ENCODE data around the gene TMC2. TPM values are rescaled to one million over a fixed set of nuclear protein-coding genes. Genes with fewer than 3 reads are reported as not detected.

TMC2 gene
- total and polyA plus RNA-seq, 2 of the 8 experiments (the other 6 are each of a cell fraction or from before 2014, with no cell fraction given) = not detected

DNA sequence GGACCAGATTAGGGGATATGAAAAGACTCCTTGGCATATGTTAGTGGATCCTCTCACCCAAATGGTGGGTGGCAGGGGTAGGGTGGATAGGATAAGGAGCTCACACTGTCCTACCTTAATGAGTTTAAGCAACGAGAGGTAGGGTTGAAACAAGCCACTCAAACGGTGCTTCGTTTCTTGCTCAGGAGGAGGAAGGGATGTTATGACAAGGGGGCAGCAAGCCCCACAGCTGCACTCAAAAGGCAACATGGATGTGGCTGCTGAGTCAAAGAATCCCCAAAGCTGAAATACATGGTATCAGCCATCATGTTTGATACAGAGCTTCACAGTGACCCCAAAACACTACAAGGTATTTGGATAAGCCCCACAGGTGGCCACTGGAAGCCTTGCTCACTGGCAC lies 136.1 kb downstream of the TMC2 start:
- ChIA-PET POLR2A (ENCODE audit: partially characterized antibody) (interaction anchor here (0.9 to 28.5 kb wide), 4 partner anchors 9 to 209 kb away, joined by 3 to 463 read pairs (median 11); partner anchors contain the start of genes IDH3B and NOP56), CTCF (ENCODE audit: partially characterized antibody) (interaction anchor here (0.8 to 2.2 kb wide), 19 partner anchors 10 to 499 kb away, joined by 3 to 12 read pairs (median 4); no protein-coding TSS in a partner anchor)
- WGBS, 2 experiments (ENCODE audit: extremely low coverage in 1 of 2, insufficient coverage in 1 of 2, insufficient read length in 1 of 2, insufficient replicate concordance in 2 of 2, low coverage in 1 of 2, low lambda C conversion rate in 2 of 2, missing lambda C conversion rate in 1 of 2) = 91% methylated on average over 3 of the region's 3 CpGs; no CpG with 5 or more reads in 1 of the 2 experiments
- Histone ChIP-seq H3K23ac (ENCODE audit: insufficient read length) (no peak overlapping the region), H3K79me2 (ENCODE audit: control insufficient read depth in 1 of 2, insufficient read depth in 2 of 2, low read length in 2 of 2) (no peaks in the 10 kb centered on the region), H4K5ac (ENCODE audit: insufficient read length, low read depth, low read length) (no peak overlapping the region), H3K79me1 (ENCODE audit: low read depth, low read length) (no peaks in the 10 kb centered on the region), H3K14ac (ENCODE audit: insufficient read length) (no peak overlapping the region), H3K9ac (replicated peaks in 1 of 4; ENCODE audit: extremely low read depth in 1 of 4, low read depth in 3 of 4, low read length in 3 of 4) (peak overlapping the region in 1 of 4 experiments; percentile 4; a peak in 1 of 7 replicates), H4K8ac (ENCODE audit: extremely low read depth, insufficient read depth, low read length) (no peak overlapping the region), H3K27me3 (replicated peaks in 1 of 4; ENCODE audit: control insufficient read depth in 3 of 4, extremely low read depth in 1 of 4, insufficient read depth in 3 of 4, low read length in 3 of 4) (no peaks in the 10 kb centered on the region; a peak in 3 of 7 replicates), H4K20me1 (replicated peaks in 1 of 2; ENCODE audit: control insufficient read depth in 1 of 2, insufficient read depth in 2 of 2, low read length in 2 of 2) (no peaks in the 10 kb centered on the region), H3K27ac (ENCODE audit: low read depth, low read length) (no peak overlapping the region), H3K23me2 (ENCODE audit: low read depth, low read length) (no peaks in the 10 kb centered on the region), H2BK15ac (ENCODE audit: low read length) (0 out of 2 replicates have a peak overlapping the region, but pooled peaks have one; percentile 61), H3K4me2 (ENCODE audit: insufficient read depth in 1 of 2, low read depth in 2 of 2, low read length in 2 of 2) (no peak overlapping the region), H3K4ac (replicated peaks; ENCODE audit: insufficient read length, low read depth, low read length) (no peak overlapping the region), H2BK5ac (ENCODE audit: low read depth, low read length) (no peak overlapping the region), H3K56ac (replicated peaks; ENCODE audit: insufficient read length, low read depth, low read length) (no peak overlapping the region), H3K18ac (ENCODE audit: extremely low read depth, low read length) (no peak overlapping the region), H3K9me3 (ENCODE audit: insufficient read depth in 2 of 2, low read depth in 1 of 2, low read length in 1 of 2) (no peaks in the 10 kb centered on the region), H4K91ac (replicated peaks; ENCODE audit: insufficient read length, low read length) (no peak overlapping the region), H3K4me3 (ENCODE audit: extremely low read depth in 1 of 4, insufficient read depth in 2 of 4, low read depth in 3 of 4, low read length in 4 of 4) (no peak overlapping the region), H2BK12ac (ENCODE audit: low read depth, low read length) (no peak overlapping the region), H3K36me3 (ENCODE audit: control insufficient read depth in 2 of 4, insufficient read depth in 4 of 4, low read length in 3 of 4) (no peaks in the 10 kb centered on the region), H2AFZ (ENCODE audit: low read length) (no peak overlapping the region; the same call in 1 of the 2 replicates), H2BK120ac (replicated peaks; ENCODE audit: low read depth, low read length) (no peak overlapping the region), H2BK20ac (ENCODE audit: low read length) (no peak overlapping the region), H2AK5ac (ENCODE audit: low read depth, low read length) (no peak overlapping the region), H3K4me1 (replicated peaks in 1 of 4; ENCODE audit: control insufficient read depth in 3 of 4, insufficient read depth in 4 of 4, low read length in 3 of 4) (0 out of 7 replicates have a peak, but pooled peaks cover 0 to 4% (median 0%) of the 10 kb centered on the region in 4 experiments)
- no peak for DNase-seq (ENCODE audit: low read depth in 1 of 2, low spot score in 2 of 2)
- no peak for FAIRE-seq
- TF ChIP-seq PHF8 (conservative IDR thresholded peaks at IDR 0.05; ENCODE audit: low read depth, low read length) (no peak), KDM1A (IDR thresholded peaks at IDR 0.05; ENCODE audit: borderline replicate concordance, low read length) (no peak), ASH2L (IDR thresholded peaks at IDR 0.05; ENCODE audit: low read length) (no peak), RNF2 (IDR thresholded peaks at IDR 0.05; ENCODE audit: borderline replicate concordance, low read depth, low read length, missing control alignments, poor library complexity, severe bottlenecking) (no peak), RXRA (IDR thresholded peaks at IDR 0.05; ENCODE audit: insufficient read depth, low read depth, low read length) (no peak), TBP (IDR thresholded peaks at IDR 0.05; ENCODE audit: low read depth, low read length) (no peak), CHD2 (IDR thresholded peaks at IDR 0.05; ENCODE audit: low read length) (no peak), EP300 (IDR thresholded peaks at IDR 0.05; ENCODE audit: borderline replicate concordance in 1 of 2, low read depth in 2 of 2, low read length in 2 of 2) (no peak), NANOG (IDR thresholded peaks at IDR 0.05; ENCODE audit: insufficient read depth, low read depth, low read length, poor library complexity, severe bottlenecking) (no peak), POU5F1 (IDR thresholded peaks at IDR 0.05; ENCODE audit: low read depth, low read length) (no peak), TAF1 (IDR thresholded peaks at IDR 0.05; ENCODE audit: low read depth, low read length) (no peak), POLR2AphosphoS5 (IDR thresholded peaks at IDR 0.05; ENCODE audit: low read depth, low read length) (no peak)

Measured in H1 (cell line).